ENCODE data around the gene PTPRM. TPM values are rescaled to one million over a fixed set of nuclear protein-coding genes. Genes with fewer than 3 reads are reported as not detected.

Gene PTPRM
- total and polyA plus RNA-seq, 2 of the 8 experiments (the other 6 are each of a cell fraction or from before 2014, with no cell fraction given) = 4.1 to 7.0 TPM

DNA sequence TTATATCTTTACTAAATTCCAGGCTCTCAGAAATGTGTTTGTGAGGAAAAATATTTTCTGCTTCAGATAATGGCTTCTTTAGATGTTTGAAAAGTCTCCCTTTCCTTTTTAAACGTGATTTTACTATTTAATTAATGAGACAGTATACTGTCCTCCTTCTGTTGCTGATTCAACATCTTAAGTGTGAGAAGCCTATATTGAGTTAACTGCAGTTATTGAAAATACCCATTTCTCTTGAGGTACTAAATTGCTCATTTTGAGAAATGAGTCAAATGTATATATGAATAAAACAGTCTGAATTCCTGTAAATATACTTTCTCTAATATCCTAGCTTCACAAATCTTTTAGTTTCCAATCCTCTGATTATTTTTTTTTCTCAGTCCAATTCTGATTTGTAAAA lies 470.2 kb downstream of the PTPRM start (continued):
- no peak for TF ChIP-seq CBX8 (IDR thresholded peaks at IDR 0.05; ENCODE audit: borderline replicate concordance, low read depth, low read length)

DNA sequence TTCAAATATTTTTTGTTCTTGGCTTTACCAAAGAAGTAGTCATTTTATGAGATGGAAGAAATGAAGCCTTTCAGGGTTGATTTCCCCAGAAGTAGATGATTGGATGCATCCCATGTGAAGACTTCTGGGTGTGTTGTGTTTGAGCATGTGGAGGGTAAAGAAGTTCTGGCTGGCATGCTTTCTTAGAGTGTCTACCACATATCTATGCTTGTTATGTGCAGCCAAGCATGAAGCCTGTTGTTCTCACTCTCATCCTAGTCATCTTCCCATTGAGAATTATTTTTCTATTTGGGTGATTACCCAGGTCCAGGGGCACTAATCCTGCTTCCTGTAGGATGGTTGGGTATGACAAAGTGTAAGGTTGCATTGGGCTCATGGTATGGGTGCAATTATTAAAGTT lies 472.9 kb downstream of the PTPRM start:
- Histone ChIP-seq H3K4ac (replicated peaks; ENCODE audit: insufficient read length, low read depth, low read length) (no peak overlapping the region), H3K79me1 (ENCODE audit: low read depth, low read length) (no peaks in the 10 kb centered on the region), H2BK5ac (ENCODE audit: low read depth, low read length) (no peak overlapping the region), H3K27ac (ENCODE audit: low read depth, low read length) (no peak overlapping the region), H3K4me2 (ENCODE audit: insufficient read depth in 1 of 2, low read depth in 2 of 2, low read length in 2 of 2) (no peak overlapping the region), H3K9ac (replicated peaks in 1 of 4; ENCODE audit: extremely low read depth in 1 of 4, low read depth in 3 of 4, low read length in 3 of 4) (no peak overlapping the region), H3K36me3 (ENCODE audit: control insufficient read depth in 2 of 4, insufficient read depth in 4 of 4, low read length in 3 of 4) (no peaks in the 10 kb centered on the region), H3K79me2 (ENCODE audit: control insufficient read depth in 1 of 2, insufficient read depth in 2 of 2, low read length in 2 of 2) (no peaks in the 10 kb centered on the region), H4K8ac (ENCODE audit: extremely low read depth, insufficient read depth, low read length) (no peak overlapping the region), H3K23ac (ENCODE audit: insufficient read length) (no peak overlapping the region), H3K27me3 (replicated peaks in 1 of 4; ENCODE audit: control insufficient read depth in 3 of 4, extremely low read depth in 1 of 4, insufficient read depth in 3 of 4, low read length in 3 of 4) (no peaks in the 10 kb centered on the region), H3K4me1 (replicated peaks in 1 of 4; ENCODE audit: control insufficient read depth in 3 of 4, insufficient read depth in 4 of 4, low read length in 3 of 4) (0 out of 7 replicates have a peak, but pooled peaks cover 0 to 2% (median 0%) of the 10 kb centered on the region in 4 experiments), H3K56ac (replicated peaks; ENCODE audit: insufficient read length, low read depth, low read length) (no peak overlapping the region), H3K23me2 (ENCODE audit: low read depth, low read length) (no peaks in the 10 kb centered on the region), H3K14ac (ENCODE audit: insufficient read length) (no peak overlapping the region), H2AFZ (ENCODE audit: low read length) (no peak overlapping the region), H4K91ac (replicated peaks; ENCODE audit: insufficient read length, low read length) (no peak overlapping the region), H3K4me3 (ENCODE audit: extremely low read depth in 1 of 4, insufficient read depth in 2 of 4, low read depth in 3 of 4, low read length in 4 of 4) (no peak overlapping the region), H2BK15ac (ENCODE audit: low read length) (no peak overlapping the region), H4K5ac (ENCODE audit: insufficient read length, low read depth, low read length) (no peak overlapping the region), H2BK120ac (replicated peaks; ENCODE audit: low read depth, low read length) (no peak overlapping the region), H3K9me3 (ENCODE audit: insufficient read depth in 2 of 2, low read depth in 1 of 2, low read length in 1 of 2) (no peaks in the 10 kb centered on the region), H2BK12ac (ENCODE audit: low read depth, low read length) (no peak overlapping the region), H2AK5ac (ENCODE audit: low read depth, low read length) (no peak overlapping the region), H4K20me1 (replicated peaks in 1 of 2; ENCODE audit: control insufficient read depth in 1 of 2, insufficient read depth in 2 of 2, low read length in 2 of 2) (no peaks in the 10 kb centered on the region), H3K18ac (ENCODE audit: extremely low read depth, low read length) (no peak overlapping the region), H2BK20ac (ENCODE audit: low read length) (no peak overlapping the region)
- FAIRE-seq (no peak), DNase-seq (ENCODE audit: low read depth in 1 of 2, low spot score in 2 of 2) (no peak)
- ChIA-PET CTCF (ENCODE audit: partially characterized antibody) (no interaction called here), POLR2A (ENCODE audit: partially characterized antibody) (no interaction called here)
- TF ChIP-seq, protein P1, sequence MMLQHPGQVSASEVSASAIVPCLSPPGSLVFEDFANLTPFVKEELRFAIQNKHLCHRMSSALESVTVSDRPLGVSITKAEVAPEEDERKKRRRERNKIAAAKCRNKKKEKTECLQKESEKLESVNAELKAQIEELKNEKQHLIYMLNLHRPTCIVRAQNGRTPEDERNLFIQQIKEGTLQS (IDR thresholded peaks at IDR 0.05; ENCODE audit: insufficient read depth, low read depth, low read length) = no peak
- TF ChIP-seq TCF12 (IDR thresholded peaks at IDR 0.05; ENCODE audit: low read depth, low read length) (no peak), MAFK (IDR thresholded peaks at IDR 0.05; ENCODE audit: low read depth, low read length) (no peak), RFX5 (IDR thresholded peaks at IDR 0.05; ENCODE audit: borderline replicate concordance, low read depth, low read length) (no peak), EZH2 (IDR thresholded peaks at IDR 0.05; ENCODE audit: low read depth, low read length, severe bottlenecking) (no peak), SIN3A (conservative IDR thresholded peaks at IDR 0.05 in 1 of 2, IDR thresholded peaks at IDR 0.05 in 1 of 2; ENCODE audit: low read depth in 1 of 2, low read length in 2 of 2) (no peak), BRCA1 (IDR thresholded peaks at IDR 0.05; ENCODE audit: low read depth, low read length) (no peak), SUZ12 (IDR thresholded peaks at IDR 0.05; ENCODE audit: low read length) (no peak), KDM5A (IDR thresholded peaks at IDR 0.05; ENCODE audit: low read length) (no peak), CBX8 (IDR thresholded peaks at IDR 0.05; ENCODE audit: borderline replicate concordance, low read depth, low read length) (no peak)
- TF ChIP-seq, protein P2, sequence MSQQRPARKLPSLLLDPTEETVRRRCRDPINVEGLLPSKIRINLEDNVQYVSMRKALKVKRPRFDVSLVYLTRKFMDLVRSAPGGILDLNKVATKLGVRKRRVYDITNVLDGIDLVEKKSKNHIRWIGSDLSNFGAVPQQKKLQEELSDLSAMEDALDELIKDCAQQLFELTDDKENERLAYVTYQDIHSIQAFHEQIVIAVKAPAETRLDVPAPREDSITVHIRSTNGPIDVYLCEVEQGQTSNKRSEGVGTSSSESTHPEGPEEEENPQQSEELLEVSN (IDR thresholded peaks at IDR 0.05) = no peak
